ENCODE results near the gene FHOD3.

FHOD3 gene

GRCh38 chr18:36630917-36631316 lies 333.4 kb downstream of the FHOD3 start:
- no peak for DNase-seq (ENCODE audit: low read depth)

GRCh38 chr18:36633961-36634412 lies 336.5 kb downstream of the FHOD3 start:
- DNase-seq (ENCODE audit: low read depth), result no peak

GRCh38 chr18:36634573-36635216 lies 337.2 kb downstream of the FHOD3 start:
- DNase-seq (ENCODE audit: low read depth), result no peak

- DNase-seq (ENCODE audit: low read depth), result no peak
Observed at GRCh38 chr18:36635414-36636096, 338.0 kb downstream of the FHOD3 start.

- no peak for DNase-seq (ENCODE audit: low read depth)
Observed at GRCh38 chr18:36636237-36636817, 338.8 kb downstream of the FHOD3 start.

GRCh38 chr18:36638224-36638623 lies 340.7 kb downstream of the FHOD3 start:
- DNase-seq (ENCODE audit: low read depth), result no peak

GRCh38 chr18:36640021-36640952 lies 342.8 kb downstream of the FHOD3 start:
- no peak for DNase-seq (ENCODE audit: low read depth)

- no peak for DNase-seq (ENCODE audit: low read depth)
Observed at GRCh38 chr18:36643061-36643460, 345.5 kb downstream of the FHOD3 start.

- DNase-seq (ENCODE audit: low read depth), result no peak
Observed at GRCh38 chr18:36648803-36649202, 351.3 kb downstream of the FHOD3 start.

- DNase-seq (ENCODE audit: low read depth), result no peak
Observed at GRCh38 chr18:36649205-36649604, 351.7 kb downstream of the FHOD3 start.

GRCh38 chr18:36650266-36650665 lies 352.8 kb downstream of the FHOD3 start:
- DNase-seq (ENCODE audit: low read depth), result no peak

- no peak for DNase-seq (ENCODE audit: low read depth)
Observed at GRCh38 chr18:36650906-36651305, 353.4 kb downstream of the FHOD3 start.

GRCh38 chr18:36652503-36652902 lies 355.0 kb downstream of the FHOD3 start:
- no peak for DNase-seq (ENCODE audit: low read depth)

- no peak for DNase-seq (ENCODE audit: low read depth)
Observed at GRCh38 chr18:36653141-36653869, 355.8 kb downstream of the FHOD3 start.

- no peak for DNase-seq (ENCODE audit: low read depth)
Observed at GRCh38 chr18:36653870-36654269, 356.4 kb downstream of the FHOD3 start.

- DNase-seq (ENCODE audit: low read depth), result no peak
Observed at GRCh38 chr18:36655074-36655473, 357.6 kb downstream of the FHOD3 start.

GRCh38 chr18:36655930-36656329 lies 358.4 kb downstream of the FHOD3 start:
- DNase-seq (ENCODE audit: low read depth), result no peak

- DNase-seq (ENCODE audit: low read depth), result no peak
Observed at GRCh38 chr18:36658611-36659010, 361.1 kb downstream of the FHOD3 start.

GRCh38 chr18:36660311-36660710 lies 362.8 kb downstream of the FHOD3 start:
- DNase-seq (ENCODE audit: low read depth), result no peak

GRCh38 chr18:36661999-36662398 lies 364.5 kb downstream of the FHOD3 start:
- no peak for DNase-seq (ENCODE audit: low read depth)

- no peak for DNase-seq (ENCODE audit: low read depth)
Observed at GRCh38 chr18:36663312-36663711, 365.8 kb downstream of the FHOD3 start.

GRCh38 chr18:36665952-36666351 lies 368.4 kb downstream of the FHOD3 start:
- DNase-seq (ENCODE audit: low read depth), result no peak

All from stimulated activated CD8-positive, alpha-beta memory T cell treated with anti-CD3 and anti-CD28 coated beads, Interleukin-15, amount 100 ng/mL, for 24 hours (primary cell).